Body of pancreas (tissue), 4 donors: ENCODE results near the gene GLYATL1.

Experiments
- CTCF ChIP-seq, 7 experiments: fragments of 450-650 bp in 4 of 7; fragments of 200-600 bp in 3 of 7; sonication (generic) in 3 of 7; IDR thresholded peaks; one replicate each; pipeline ENCODE4 v1.5.1; 2016 to 2019; ENCODE audit warnings: antibody characterized with exemption in 7 of 7
- POLR2A ChIP-seq, 3 donors: fragments of 450-650 bp; IDR thresholded peaks; one replicate each; pipeline ENCODE4 v1.6.1; 2016; ENCODE audit warnings: antibody characterized with exemption in 3 of 3, mild to moderate bottlenecking in 2 of 3

GRCh38 chr11:58977470-58977869 lies 38.2 kb downstream of the GLYATL1 start:
- TF ChIP-seq CTCF (IDR thresholded peaks at IDR 0.05) = no peak
- TF ChIP-seq POLR2A (IDR thresholded peaks at IDR 0.05) = no peak
